ENCODE measurements around the gene DLGAP4.

Gene DLGAP4

DNA sequence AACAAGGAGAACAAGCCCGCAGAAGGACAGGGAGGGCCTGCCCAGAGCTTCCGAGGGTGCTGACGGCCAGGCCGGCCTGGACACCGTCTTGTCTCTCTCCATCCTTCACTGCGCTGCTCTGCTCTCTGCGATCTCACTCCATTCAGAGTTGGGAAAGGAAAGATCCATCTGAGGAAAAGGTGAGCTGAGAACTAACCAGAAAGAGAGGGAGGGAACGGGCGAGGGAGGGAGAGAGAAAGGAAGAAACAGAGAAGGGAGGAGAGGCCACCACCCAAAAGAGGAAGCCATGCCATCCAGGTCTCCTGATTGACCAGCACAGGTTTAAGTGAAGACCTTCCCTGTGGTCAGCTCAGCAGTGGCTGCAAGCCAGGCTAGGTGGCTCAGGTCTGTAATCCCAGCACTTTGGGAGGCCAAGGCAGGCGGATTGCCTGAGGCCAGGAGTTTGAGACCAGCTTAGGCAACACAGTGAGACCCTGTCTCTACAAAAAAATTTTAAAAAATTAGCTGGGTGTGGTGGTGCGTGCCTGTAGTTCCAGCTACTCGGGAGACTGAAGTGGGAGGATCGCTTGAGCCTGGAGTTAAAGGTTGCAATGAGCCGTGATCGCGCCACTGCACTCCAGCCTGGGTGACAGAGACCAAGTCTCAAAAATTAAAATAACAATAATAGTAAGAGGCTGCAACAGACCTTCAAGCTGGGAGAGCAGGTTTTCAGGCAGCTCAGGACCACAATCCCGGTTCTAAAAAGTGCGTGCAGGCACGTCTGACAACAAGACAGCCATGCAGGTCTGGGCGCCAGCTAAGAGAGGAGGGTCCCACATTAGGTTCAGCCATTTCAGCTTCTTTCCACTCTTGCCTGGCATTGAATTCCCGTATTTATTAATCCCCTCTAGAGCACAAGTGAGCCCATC, 34.2 kb upstream of the DLGAP4 start:
- no peak overlapping the region for H3K4me3 ChIP-seq (ENCODE audit: low read depth, low read length)
- no peak for DNase-seq (ENCODE audit: low read depth)
- TF ChIP-seq, protein P1, sequence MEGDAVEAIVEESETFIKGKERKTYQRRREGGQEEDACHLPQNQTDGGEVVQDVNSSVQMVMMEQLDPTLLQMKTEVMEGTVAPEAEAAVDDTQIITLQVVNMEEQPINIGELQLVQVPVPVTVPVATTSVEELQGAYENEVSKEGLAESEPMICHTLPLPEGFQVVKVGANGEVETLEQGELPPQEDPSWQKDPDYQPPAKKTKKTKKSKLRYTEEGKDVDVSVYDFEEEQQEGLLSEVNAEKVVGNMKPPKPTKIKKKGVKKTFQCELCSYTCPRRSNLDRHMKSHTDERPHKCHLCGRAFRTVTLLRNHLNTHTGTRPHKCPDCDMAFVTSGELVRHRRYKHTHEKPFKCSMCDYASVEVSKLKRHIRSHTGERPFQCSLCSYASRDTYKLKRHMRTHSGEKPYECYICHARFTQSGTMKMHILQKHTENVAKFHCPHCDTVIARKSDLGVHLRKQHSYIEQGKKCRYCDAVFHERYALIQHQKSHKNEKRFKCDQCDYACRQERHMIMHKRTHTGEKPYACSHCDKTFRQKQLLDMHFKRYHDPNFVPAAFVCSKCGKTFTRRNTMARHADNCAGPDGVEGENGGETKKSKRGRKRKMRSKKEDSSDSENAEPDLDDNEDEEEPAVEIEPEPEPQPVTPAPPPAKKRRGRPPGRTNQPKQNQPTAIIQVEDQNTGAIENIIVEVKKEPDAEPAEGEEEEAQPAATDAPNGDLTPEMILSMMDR (IDR thresholded peaks at IDR 0.05; ENCODE audit: insufficient read depth, low read depth, low read length, missing control alignments) = no peak

DNA sequence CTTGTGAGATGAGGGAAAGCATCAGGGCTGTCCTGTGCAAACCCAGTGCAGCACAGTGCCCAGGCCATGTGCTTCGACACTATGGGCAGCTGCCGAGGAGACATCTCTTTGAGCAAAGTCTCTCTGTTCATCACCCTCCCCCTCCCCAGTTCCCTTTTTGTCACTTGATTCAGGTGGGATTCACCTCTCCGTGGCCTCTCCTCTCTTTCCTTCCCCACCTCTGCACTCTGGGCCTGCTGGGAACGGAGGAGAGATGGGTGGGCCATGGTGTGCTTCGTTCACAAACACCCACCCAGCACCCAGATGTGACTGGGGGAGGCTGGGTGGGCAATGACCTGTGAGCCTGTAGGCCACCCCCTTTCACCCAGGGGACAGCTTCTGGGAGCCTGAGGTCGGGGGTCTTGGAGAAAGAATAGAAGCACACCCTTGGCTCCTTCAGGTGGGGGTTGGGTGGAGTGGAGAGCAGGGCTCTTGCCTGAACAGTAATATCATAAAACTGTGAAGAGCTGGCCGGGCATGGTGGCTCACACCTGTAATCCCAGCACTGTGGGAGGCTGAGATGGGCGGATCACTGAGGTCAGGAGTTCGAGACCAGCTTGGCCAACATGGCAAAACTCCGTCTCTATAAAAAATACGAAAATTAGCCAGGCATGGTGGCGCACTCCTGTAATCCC, 33.5 kb upstream of the DLGAP4 start:
- H3K4me3 ChIP-seq (ENCODE audit: low read depth, low read length) = no peak overlapping the region
- TF ChIP-seq, protein P1 (IDR thresholded peaks at IDR 0.05; ENCODE audit: insufficient read depth, low read depth, low read length, missing control alignments) = no peak
- no peak for DNase-seq (ENCODE audit: low read depth)

DNA sequence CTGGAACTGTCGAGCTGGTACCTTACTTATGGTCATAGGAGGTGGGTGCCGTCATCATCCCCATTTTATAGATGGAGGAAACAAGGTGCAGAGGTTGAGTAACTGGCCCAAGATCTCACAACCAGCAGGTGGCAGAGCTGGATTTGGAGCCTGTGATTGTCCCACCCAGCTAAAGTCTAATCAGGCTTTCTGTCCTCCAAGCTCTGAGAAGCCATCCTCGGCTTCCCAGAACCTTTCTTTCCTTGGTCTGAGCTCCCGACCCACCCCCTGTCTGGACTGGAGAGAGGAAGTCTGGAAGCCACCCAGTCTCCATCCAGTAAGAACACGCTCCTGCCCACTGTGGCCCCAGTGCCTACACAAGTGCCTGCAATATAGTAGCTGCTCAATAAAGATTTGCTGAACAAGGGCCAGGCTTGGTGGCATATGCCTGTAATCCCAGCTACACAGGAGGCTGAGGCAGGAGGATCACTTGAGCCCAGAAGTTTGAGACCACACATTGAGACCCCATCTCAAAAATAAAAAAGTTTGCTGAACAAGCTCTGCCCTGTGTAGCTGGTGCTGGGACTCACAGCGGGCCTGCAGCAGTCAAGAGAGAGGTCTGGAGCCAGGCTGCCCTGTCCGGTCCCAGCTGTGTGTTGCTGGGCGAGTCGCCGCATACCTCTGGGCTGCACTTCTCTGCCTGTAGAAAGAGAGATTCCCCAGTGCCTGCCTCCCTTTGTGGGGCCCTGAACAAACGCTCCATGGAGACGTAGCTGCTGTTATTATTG, 32.5 kb upstream of the DLGAP4 start:
- no peak overlapping the region for H3K4me3 ChIP-seq (ENCODE audit: low read depth, low read length)
- TF ChIP-seq, protein P1 (IDR thresholded peaks at IDR 0.05; ENCODE audit: insufficient read depth, low read depth, low read length, missing control alignments) = peak; percentile 37
- peak; percentile 42 for DNase-seq (ENCODE audit: low read depth)

DNA sequence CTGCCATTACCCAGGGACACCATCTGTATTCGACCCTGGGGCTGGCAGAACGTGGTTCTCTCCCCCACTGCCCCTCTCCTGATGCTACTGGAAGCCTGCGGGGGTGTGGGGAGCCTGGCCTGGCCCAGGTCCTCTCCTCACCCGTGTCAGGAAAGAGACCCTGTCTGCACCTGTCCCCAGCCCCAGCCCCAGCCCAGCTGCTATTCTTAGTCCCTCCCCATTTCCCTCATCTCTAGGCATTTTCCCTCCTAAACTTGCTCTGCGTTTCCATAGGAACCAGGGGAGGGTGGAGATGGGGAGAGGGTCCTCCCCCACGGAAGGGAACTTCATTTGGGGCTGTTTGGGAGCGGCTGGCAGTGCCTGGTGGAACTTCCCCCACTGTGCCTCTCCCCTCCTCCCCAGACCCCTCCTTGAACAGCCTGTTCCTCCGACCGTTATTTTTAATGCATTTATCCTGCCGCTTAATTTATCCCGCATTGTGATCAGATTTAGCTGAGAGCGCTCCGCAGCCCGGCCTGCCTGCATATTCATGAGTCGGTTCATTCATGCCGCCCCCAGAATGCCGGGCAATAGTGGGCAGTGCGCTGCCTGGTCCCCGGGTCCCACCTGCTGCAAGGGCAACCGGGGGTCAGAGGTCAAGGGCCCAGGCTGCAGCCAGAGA, 31.8 kb upstream of the DLGAP4 start:
- DNase-seq (ENCODE audit: low read depth) = no peak
- TF ChIP-seq, protein P1 (IDR thresholded peaks at IDR 0.05; ENCODE audit: insufficient read depth, low read depth, low read length, missing control alignments) = no peak
- H3K4me3 ChIP-seq (ENCODE audit: low read depth, low read length) = no peak overlapping the region

DNA sequence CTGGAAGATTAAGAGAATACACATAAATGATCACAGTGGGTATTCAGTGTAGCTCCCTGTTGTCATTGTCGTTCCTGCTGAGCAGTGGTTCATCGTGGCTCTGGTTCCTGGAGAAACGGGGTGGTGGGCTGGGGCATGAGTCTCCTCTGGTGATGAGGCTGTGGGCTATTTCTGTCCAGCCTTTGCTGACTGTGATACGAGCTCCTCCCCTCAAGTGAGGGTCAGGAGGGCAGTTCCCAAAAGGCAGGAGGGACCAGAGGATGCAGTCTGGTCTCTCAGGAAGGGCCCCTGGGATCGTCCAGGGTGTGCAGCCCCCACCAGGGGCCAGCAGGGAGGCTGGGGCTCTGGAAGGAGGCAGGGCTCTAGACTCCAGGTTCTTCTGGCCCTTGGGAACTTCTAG, 31.1 kb upstream of the DLGAP4 start:
- TF ChIP-seq, protein P1 (IDR thresholded peaks at IDR 0.05; ENCODE audit: insufficient read depth, low read depth, low read length, missing control alignments) = no peak
- DNase-seq (ENCODE audit: low read depth) = no peak
- H3K4me3 ChIP-seq (ENCODE audit: low read depth, low read length) = no peak overlapping the region

DNA sequence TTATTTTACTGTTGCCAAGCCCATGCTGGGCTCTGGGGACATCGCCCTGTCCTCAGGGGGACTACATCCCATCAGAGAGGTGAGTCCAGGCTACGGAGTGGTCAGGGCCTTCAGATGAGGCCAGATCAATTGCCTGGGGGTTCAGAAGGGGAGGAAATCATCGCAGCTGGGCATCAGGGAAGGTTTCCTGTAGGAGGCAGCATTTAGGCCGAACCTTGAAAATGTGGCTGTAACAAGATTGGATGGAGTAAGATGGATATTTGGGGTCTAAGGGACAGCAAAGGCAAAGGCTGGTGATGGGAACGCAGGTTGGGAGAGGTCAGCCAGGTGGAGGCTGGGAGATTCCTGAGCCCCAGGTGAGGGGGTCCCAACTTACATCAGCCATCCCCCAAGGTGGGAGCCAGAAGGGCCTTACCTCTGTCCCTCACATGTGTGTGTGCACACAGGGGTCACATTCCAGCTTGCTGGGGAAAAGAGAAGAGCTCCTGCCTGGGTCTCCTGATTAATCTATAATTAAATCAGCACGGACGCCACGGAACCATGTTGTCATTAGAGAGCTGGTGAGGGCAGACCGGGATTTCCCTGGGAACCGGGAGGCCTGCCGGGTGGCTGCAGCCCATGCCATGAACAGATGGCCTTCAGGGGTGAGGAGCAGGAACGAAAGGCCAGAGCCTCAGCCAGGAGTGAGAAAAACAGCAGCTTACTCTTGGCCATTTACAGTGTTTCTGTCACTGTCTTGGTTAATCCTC, 30.5 kb upstream of the DLGAP4 start:
- TF ChIP-seq, protein P1 (IDR thresholded peaks at IDR 0.05; ENCODE audit: insufficient read depth, low read depth, low read length, missing control alignments) = no peak
- H3K4me3 ChIP-seq (ENCODE audit: low read depth, low read length) = no peak overlapping the region
- no peak for DNase-seq (ENCODE audit: low read depth)

Data from GM12865 (cell line).